Anterior cingulate cortex (tissue), 58 donors: ENCODE results near the gene CNTNAP5.

Experiments used
- DNase-seq, 58 donors: peaks; one replicate each; lab custom pipeline; 2025; lab: John Stamatoyannopoulos, UW

CNTNAP5 gene

DNA sequence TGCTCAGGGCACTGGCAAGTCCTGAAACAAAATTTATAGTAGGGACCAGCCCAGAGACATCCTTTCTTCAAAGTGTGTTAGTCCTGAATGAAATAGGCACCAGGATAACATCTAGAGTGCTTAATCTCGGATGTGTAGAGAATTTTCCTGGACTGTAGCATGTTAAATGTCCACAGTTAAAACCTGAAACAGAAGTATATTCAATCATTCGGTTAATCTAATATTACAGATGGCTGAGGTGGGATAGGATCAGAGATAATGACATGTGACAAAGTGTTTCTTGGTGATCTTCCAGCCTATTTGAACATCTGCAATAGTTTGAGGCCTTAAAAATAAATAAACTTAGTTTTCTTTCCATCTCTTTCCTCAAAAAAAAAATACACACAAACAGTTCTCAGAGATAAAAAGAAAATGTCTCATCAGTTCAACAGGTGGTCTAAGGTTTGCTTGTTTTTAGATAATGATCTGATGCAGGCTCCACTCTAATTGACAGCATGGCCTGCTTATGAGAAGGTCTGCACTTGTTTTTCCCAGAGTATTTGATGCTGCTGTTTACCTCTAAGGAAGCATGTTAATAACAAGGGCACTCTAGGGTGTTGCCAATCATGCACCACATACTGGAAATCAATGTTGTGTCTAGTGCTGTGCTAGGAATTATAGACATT lies 25.9 kb downstream of the CNTNAP5 start:
- DNase-seq, result no peak

DNA sequence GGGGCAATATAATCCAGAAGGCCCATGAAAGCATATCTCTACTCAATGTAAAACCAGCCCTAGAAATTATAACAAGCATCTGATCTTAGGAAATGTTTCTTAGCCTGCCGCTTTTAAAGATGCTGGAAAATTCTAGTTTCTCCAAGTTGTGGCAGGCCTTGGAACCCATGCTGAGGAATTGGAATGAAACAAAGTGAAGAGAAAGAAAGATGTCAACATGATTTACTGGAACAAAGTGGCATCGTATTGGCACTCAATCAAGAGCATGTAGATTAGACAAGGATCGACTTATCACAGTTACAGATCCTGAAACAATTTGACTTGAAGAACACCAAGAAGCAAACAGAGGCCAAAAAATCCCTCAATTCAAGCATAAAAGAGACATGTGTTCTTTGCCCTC lies 28.7 kb downstream of the CNTNAP5 start:
- no peak for DNase-seq

GRCh38 chr2:124063596-124063995 lies 38.5 kb downstream of the CNTNAP5 start:
- DNase-seq, result no peak

DNA sequence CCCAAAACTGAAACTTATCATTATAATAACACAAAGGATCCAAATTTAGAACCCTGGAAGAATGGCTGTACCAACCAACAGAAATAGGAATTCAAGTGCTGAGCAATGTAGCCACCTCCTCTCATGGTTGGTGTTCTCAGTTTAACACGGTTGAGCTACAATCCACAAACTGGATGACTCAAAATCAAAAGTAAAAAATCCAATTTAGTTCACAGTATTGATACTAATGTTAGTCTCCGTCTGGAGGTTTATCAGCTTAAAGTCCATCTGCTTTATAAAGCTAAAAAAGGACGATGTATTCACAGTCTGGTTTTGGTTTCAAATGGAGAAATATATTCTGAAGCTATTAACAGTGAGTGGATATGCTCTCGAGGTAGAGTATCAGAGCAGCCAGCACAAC lies 40.5 kb downstream of the CNTNAP5 start:
- DNase-seq, result peak in 2 of 58 donors; percentile 8 to 47

DNA sequence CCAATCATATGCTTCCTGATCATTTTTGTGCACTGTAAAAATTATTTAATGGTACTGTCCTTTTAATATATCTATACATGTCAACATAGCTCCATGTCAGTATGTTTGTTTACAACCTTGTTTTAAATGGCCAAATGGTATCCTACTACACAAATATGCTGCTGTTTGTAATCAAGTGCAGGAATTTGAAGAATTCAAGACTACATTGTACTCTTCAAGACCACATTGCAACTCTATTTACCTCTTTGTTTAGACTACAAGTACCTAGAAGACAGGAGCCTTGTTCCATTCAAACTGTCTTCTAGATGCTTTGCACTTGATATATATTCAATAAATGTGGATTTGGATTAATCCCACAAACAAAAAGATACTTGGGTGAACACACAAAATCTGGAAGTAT lies 41.7 kb downstream of the CNTNAP5 start:
- no peak for DNase-seq

- DNase-seq, result peak in 2 of 58 donors; percentile 6 to 21
Observed at GRCh38 chr2:124079045-124079444, 54.0 kb downstream of the CNTNAP5 start.

DNA sequence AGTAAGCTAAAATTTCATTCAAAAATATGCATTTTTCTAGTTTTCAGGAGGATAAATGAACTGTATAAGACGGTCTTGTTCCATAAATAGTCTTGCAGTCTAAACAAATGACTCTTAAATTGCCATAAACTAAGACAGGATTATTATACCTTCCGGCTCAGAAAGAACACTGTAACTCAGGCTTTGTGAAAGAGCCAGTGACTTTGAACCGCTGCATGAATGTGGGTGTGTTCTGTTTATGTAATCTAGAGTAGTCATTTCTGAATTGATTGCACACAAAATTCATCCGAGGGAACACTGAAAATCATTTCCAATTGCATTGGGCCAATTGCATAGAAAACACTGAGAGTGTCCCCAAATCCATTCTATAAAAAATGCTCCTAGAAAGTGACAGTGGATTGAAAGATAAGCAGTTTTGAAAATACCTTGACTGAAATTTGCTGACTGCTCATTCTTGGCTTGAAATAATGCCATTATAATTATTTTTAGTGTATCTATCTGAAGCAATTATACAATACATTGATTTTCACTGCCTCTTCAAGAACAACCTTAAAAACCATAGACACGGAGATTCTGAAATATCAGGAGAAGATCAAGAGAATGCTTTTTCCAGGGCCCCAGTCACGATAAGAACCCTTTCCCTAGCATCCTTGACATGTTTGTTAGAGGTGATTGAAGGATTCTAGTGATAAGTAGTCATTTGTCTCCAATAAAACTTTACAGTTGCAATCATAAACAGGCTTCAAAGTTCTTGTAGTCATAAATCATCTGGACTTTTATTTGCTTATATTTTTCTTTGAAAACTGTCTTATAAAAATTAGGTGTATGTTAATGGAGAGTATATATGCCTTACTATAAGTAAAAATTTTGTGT lies 55.4 kb downstream of the CNTNAP5 start:
- no peak for DNase-seq

DNA sequence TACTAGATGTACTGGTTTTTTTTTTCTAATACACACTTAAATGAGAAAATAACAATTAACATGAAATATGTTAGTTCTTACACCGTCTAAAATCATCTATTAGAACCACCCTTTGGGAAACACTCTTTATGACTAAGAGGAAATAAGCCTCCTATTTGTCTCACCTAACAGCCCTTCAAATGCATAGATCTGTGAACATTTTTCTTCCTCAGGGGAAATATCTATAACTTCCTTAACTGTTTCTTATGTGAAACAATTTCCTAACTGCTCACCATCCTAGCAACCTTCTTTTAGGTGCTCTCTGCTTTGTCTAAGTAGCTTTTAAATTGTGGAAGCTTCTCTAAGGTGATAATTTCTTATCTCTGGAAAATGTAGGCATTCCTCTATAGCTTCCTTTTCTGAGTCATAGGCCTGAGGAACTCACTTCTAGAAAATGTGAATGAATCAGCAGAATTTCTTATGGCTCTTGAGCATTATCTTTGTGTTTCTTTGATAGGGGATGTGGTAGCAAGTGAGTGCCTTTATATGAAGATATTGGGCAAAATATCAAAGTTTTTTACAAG lies 56.1 kb downstream of the CNTNAP5 start:
- DNase-seq, result no peak

DNA sequence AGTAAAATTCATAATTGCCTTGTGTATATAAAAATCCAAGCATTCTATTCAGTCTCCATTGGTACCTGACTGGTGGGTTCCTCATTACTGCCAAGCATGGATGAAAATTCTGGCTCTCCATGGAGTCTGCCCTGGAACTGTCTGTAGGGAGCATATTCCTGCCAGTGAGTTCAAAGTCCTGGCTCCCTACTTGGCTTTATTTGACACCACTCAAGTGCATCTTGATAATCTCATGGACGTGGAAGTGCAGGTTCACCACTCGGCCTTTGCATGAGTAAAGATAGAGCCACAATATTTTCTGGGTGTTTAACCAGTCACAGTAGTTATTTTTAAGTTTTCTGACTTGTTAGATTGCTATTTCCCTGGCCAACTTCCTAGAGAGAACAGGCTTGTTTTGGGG lies 63.5 kb downstream of the CNTNAP5 start:
- no peak for DNase-seq

GRCh38 chr2:124091721-124092120 lies 66.6 kb downstream of the CNTNAP5 start:
- no peak for DNase-seq

- DNase-seq, result no peak
Observed at GRCh38 chr2:124092651-124093050, 67.6 kb downstream of the CNTNAP5 start.

DNA sequence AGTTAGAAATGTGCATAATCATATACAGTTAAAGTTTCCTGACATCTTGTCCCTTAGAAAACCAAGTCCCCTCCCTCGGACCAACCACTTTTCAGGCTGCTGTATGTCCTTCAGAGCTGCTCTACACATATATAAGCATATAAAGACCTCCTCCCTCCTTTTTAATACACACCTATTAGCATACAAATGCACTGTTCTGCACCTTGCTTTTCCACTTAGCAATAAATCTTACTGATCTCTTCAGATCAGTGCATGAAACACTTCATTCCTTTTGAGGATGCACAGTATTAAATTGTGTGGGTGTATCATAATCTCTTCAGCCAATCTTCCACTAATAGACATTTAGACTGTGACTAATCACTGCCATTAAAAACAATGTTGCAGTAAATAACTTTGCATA lies 79.8 kb downstream of the CNTNAP5 start:
- DNase-seq, result no peak

- DNase-seq, result no peak
Observed at GRCh38 chr2:124112206-124112605, 87.1 kb downstream of the CNTNAP5 start.

GRCh38 chr2:124112966-124113365 lies 87.9 kb downstream of the CNTNAP5 start:
- DNase-seq, result no peak

DNA sequence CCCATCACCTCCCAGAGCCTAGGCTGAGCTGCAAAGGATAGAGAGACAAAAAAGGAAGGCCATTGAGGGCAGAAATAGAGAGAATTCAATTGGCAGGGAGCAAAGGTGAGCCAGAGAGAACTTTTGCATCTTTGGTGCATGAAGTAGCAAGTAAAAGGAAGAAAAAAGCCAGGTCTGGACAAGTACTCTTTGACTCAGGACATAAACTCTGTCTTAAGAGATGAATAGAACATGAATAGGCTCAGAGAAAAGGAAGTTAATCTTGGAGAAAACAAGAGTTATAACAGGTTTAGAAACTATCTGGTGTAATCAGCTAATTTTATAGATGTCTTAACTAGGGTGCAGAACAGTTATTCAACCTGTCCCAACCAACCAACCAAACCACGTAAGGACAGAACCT lies 95.2 kb downstream of the CNTNAP5 start:
- DNase-seq, result no peak

DNA sequence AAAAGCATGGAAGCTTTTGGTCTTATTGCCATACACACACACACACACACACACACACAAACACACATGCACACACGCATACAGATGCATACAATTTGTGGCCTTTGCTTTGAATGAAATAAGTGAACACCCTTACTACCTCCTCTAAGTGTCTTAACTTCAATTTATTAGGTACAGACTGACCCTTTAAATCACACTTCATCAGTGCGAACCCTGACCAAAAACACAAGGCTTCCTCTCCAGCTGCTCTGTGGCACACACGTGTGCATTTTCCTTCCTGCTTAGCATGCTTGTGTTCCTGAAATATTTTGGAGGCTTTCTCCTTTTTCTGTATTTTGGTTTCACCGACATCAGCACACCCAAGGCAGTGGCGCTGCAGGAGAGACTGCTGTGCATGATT lies 96.0 kb downstream of the CNTNAP5 start:
- DNase-seq, result no peak

DNA sequence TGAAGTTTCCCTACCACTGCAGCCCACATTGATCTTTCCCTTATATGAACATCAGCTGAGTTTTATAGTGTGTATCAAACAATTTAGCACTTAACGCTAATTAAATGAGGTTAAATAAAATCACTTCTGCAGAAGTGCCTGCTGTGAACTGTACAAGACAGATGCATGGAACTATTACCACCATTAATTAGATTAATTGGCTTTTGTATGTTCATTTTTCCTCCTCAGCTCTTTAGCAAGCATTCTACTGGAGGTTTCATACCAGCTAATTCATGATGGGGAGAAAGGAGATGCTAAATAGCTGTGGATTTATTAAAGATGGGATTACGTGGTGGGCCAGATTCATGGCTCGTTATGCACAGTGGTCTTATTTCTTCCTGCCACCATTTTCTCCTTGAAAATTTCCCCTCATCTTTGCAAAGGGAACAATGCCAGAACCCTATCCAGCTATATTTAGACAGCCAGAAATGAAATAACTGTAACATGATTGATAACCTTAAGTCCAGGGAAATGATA lies 96.7 kb downstream of the CNTNAP5 start:
- no peak for DNase-seq

- DNase-seq, result no peak
Observed at GRCh38 chr2:124122340-124122739, 97.3 kb downstream of the CNTNAP5 start.

GRCh38 chr2:124131276-124131675 lies 106.2 kb downstream of the CNTNAP5 start:
- no peak for DNase-seq

GRCh38 chr2:124136110-124136509 lies 111.0 kb downstream of the CNTNAP5 start:
- DNase-seq, result no peak

DNA sequence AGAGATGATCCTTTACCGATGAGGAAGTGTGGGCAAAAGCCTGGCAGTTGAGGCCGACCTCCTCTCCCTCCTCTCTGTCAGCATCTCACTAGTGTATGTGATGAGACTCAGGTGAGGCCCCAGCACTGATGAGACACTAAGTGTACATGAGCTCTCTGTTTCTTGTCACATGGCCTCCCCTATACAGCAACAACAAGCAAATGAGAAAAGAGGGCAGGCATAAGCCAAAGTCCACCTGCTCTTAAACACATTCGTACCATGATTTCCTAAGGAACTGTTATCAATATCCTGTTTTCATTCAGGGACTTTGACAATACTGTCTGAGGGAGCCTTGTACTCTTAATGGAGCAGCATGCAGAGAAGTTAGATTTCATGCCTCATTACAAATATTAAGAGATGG lies 113.0 kb downstream of the CNTNAP5 start:
- no peak for DNase-seq
